HEK293T (cell line): Measurements from ENCODE around the gene PRR20B.
"Not testable (repeated sequence)": the region's sequence is repeated elsewhere in the genome, so short reads cannot be mapped to it uniquely, and the experiment has no call there.

ENCODE experiments used
- CTCF ChIA-PET: fragments of 350-600 bp; formaldehyde crosslinking; extraction: SDS; loops from one replicate; lab custom pipeline; 2021; ENCODE audit warnings: antibody characterized with exemption, inconsistent platforms; lab: Yijun Ruan, JAX
- POLR2A ChIA-PET: fragments of 350-600 bp; formaldehyde crosslinking; extraction: SDS; loops from one replicate; lab custom pipeline; 2020; ENCODE audit warnings: antibody characterized with exemption, inconsistent platforms; lab: Yijun Ruan, JAX
- DNase-seq: peaks from one replicate; pipeline ENCODE4 v3.0.0; 2012; ENCODE audit warnings: mixed read lengths; ENCODE audit errors: extremely low spot score
- ARNT ChIP-seq: fragments of 450-650 bp; IDR thresholded peaks from 2 replicates; pipeline ENCODE4 v1.6.1; 2017; ENCODE audit warnings: mild to moderate bottlenecking
- BHLHE40 ChIP-seq: fragments of 450-650 bp; IDR thresholded peaks from 2 replicates; pipeline ENCODE4 v1.6.1; 2016; ENCODE audit warnings: mild to moderate bottlenecking, moderate library complexity, borderline replicate concordance
- CTBP1 ChIP-seq: fragments of 450-650 bp; IDR thresholded peaks from 2 replicates; pipeline ENCODE4 v1.6.1; 2016; ENCODE audit warnings: borderline replicate concordance
- ELF4 ChIP-seq: fragments of 450-650 bp; IDR thresholded peaks from 2 replicates; pipeline ENCODE4 v1.6.1; 2017; ENCODE audit warnings: antibody characterized with exemption
- FOXA1 ChIP-seq: fragments of 450-650 bp; IDR thresholded peaks from 2 replicates; pipeline ENCODE4 v1.6.1; 2016; ENCODE audit warnings: mild to moderate bottlenecking
- FOXK2 ChIP-seq: fragments of 450-650 bp; IDR thresholded peaks from 2 replicates; pipeline ENCODE4 v1.6.1; 2016; ENCODE audit warnings: mild to moderate bottlenecking
- FOXM1 ChIP-seq: fragments of 450-650 bp; IDR thresholded peaks from 2 replicates; pipeline ENCODE4 v1.6.1; 2017; ENCODE audit warnings: mild to moderate bottlenecking, borderline replicate concordance
- HDGF ChIP-seq: fragments of 450-650 bp; IDR thresholded peaks from 2 replicates; pipeline ENCODE4 v1.6.1; 2017; ENCODE audit warnings: antibody characterized with exemption, borderline replicate concordance
- L3MBTL2 ChIP-seq: fragments of 450-650 bp; conservative IDR thresholded peaks from 2 replicates; pipeline ENCODE4 v1.6.1; 2016; ENCODE audit warnings: mild to moderate bottlenecking
- LEF1 ChIP-seq: fragments of 450-650 bp; IDR thresholded peaks from 2 replicates; pipeline ENCODE4 v1.6.1; 2017; ENCODE audit warnings: mild to moderate bottlenecking, borderline replicate concordance
- NFRKB ChIP-seq: fragments of 450-650 bp; IDR thresholded peaks from 2 replicates; pipeline ENCODE4 v1.6.1; 2016; ENCODE audit warnings: mild to moderate bottlenecking, moderate library complexity
- PKNOX1 ChIP-seq: fragments of 450-650 bp; IDR thresholded peaks from 2 replicates; pipeline ENCODE4 v1.6.1; 2016
- SP1 ChIP-seq: fragments of 450-650 bp; IDR thresholded peaks from 2 replicates; pipeline ENCODE4 v1.6.1; 2017
- SUZ12 ChIP-seq: fragments of 450-650 bp; IDR thresholded peaks from 2 replicates; pipeline ENCODE4 v1.6.1; 2016; ENCODE audit warnings: mild to moderate bottlenecking
- TARDBP ChIP-seq: fragments of 450-650 bp; IDR thresholded peaks from 2 replicates; pipeline ENCODE4 v1.6.1; 2016
- ZNF384 ChIP-seq: fragments of 450-650 bp; IDR thresholded peaks from 2 replicates; pipeline ENCODE4 v1.6.1; 2016

PRR20B gene

DNA sequence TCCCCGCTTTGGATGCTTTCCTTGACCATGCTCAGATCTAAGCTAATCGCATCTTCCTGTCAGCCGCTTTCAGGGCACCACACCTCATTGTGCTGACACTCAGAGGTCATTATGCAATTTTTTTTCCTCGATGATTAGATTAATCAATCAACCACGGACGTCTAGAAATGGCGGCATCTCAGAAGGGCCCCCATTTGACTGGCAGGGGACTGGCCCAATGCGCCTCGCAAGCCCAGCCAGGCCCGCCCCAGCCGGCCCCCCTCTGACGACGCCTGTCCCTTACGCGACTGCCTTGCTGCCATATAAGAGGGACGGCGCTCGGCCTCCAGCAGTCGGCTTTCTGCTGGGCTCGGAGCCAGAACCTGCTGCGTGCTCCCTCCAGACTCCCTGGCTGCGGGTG lies at the start of gene PRR20B:
PRR20B (plus strand) TSS at position 301 of the 400 bp plus-strand sequence. CDS start 387 bp downstream, outside the sequence.
- CTCF ChIA-PET, POLR2A ChIA-PET, DNase-seq: not testable (repeated sequence)

DNA sequence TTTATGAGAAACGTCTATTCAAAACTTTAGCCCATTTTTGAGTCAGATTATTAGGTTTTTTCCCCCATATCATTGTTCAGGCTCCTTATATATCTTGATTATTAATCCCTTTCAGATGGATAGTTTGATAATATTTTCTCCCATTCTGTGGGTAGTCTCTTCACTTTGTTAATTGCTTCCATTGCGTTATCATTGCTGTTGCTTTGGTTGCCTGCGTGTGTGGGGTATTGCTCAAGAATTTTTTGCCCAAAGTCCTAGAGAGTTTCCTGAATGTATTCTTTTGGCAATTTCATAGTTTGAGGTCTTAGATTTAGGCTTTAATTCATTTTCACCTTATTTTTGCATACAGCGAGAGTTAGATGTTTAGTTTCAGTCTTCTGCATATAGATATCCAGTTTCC lies 32.3 kb upstream of the PRR20B start:
- no peak for TF ChIP-seq PKNOX1
- no peak for TF ChIP-seq SUZ12
- TF ChIP-seq L3MBTL2, result no peak
- no peak for TF ChIP-seq ZNF384
- TF ChIP-seq TARDBP, result no peak
- TF ChIP-seq NFRKB, result no peak
- no peak for TF ChIP-seq ARNT
- no peak for TF ChIP-seq ELF4
- no peak for TF ChIP-seq SP1
- CTCF ChIA-PET, result no interaction called here
- POLR2A ChIA-PET, result no interaction called here
- DNase-seq, result no peak

GRCh38 chr13:57123681-57124080 lies 23.6 kb upstream of the PRR20B start:
- TF ChIP-seq NFRKB (no peak), FOXK2 (no peak), ZNF384 (no peak), HDGF (no peak), PKNOX1 (no peak), L3MBTL2 (no peak), SUZ12 (no peak), LEF1 (no peak), FOXM1 (no peak), BHLHE40 (no peak), ELF4 (no peak), FOXA1 (no peak), TARDBP (no peak), SP1 (no peak), CTBP1 (no peak), ARNT (no peak)
- ChIA-PET POLR2A (no interaction called here), CTCF (no interaction called here)
- no peak for DNase-seq

GRCh38 chr13:57128909-57129308 lies 18.4 kb upstream of the PRR20B start:
- ChIA-PET POLR2A (no interaction called here), CTCF (no interaction called here)
- no peak for TF ChIP-seq LEF1
- TF ChIP-seq FOXK2, result no peak
- no peak for DNase-seq

- TF ChIP-seq LEF1, result no peak
- no peak for TF ChIP-seq ELF4
- TF ChIP-seq PKNOX1, result no peak
- TF ChIP-seq ARNT, result no peak
- no peak for TF ChIP-seq HDGF
- no peak for TF ChIP-seq SP1
- no peak for TF ChIP-seq FOXM1
- no peak for TF ChIP-seq FOXA1
- no peak for TF ChIP-seq SUZ12
- TF ChIP-seq L3MBTL2, result no peak
- no peak for TF ChIP-seq CTBP1
- ChIA-PET CTCF (no interaction called here), POLR2A (no interaction called here)
- DNase-seq, result no peak
Observed at GRCh38 chr13:57136093-57136492, 11.2 kb upstream of the PRR20B start.

DNA sequence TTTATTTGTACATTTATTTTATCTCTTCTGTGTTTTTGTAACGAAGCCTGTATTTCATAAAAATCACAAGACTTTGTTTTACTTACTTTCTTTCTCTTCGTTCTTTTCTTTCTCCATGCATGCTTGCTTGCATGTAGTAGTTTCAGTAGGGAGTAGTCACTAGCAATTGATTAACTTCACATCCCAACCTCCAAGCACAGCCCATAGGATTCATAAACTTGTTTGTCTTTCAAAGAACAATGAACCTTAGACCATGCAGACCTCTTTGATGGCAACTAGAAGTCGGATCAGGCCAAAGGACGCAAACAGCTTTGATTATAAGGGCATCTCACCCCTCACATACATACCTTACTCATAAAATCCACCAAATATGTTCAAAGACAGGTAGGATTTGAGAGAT lies 9.7 kb upstream of the PRR20B start:
- CTCF ChIA-PET, result no interaction called here
- DNase-seq, result no peak
- POLR2A ChIA-PET, result no interaction called here
- TF ChIP-seq TARDBP, result no peak
- TF ChIP-seq ELF4, result no peak
- no peak for TF ChIP-seq SUZ12
- TF ChIP-seq FOXM1, result no peak
- no peak for TF ChIP-seq NFRKB
- no peak for TF ChIP-seq ZNF384
- no peak for TF ChIP-seq CTBP1
- no peak for TF ChIP-seq SP1
- TF ChIP-seq ARNT, result no peak
- TF ChIP-seq L3MBTL2, result no peak
- TF ChIP-seq PKNOX1, result no peak
- no peak for TF ChIP-seq HDGF
- TF ChIP-seq BHLHE40, result no peak
- TF ChIP-seq LEF1, result no peak
- TF ChIP-seq FOXK2, result no peak
- no peak for TF ChIP-seq FOXA1

DNA sequence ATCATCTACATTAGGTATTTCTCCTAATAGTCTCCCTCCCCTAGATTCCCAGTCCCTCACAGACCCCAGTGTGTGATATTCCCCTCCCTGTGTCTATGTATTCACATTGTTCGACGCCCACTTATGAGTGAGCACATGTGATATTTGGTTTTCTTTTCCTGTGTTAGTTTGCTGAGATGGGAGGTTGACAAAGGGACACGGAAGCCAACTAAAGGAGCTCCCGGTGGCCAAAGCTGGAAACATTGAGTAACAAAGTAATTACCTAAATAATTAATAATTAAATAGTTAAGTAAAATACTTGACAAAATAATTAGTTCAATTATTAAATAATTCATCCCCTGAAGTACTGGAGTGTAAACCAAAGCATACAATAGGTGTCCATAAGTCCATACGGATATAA lies 8.3 kb upstream of the PRR20B start:
- CTCF ChIA-PET, result no interaction called here
- no peak for TF ChIP-seq PKNOX1
- POLR2A ChIA-PET, result no interaction called here
- DNase-seq, result no peak

- POLR2A ChIA-PET, CTCF ChIA-PET, DNase-seq: not testable (repeated sequence)
Observed at GRCh38 chr13:57139781-57140180, 7.5 kb upstream of the PRR20B start.

DNA sequence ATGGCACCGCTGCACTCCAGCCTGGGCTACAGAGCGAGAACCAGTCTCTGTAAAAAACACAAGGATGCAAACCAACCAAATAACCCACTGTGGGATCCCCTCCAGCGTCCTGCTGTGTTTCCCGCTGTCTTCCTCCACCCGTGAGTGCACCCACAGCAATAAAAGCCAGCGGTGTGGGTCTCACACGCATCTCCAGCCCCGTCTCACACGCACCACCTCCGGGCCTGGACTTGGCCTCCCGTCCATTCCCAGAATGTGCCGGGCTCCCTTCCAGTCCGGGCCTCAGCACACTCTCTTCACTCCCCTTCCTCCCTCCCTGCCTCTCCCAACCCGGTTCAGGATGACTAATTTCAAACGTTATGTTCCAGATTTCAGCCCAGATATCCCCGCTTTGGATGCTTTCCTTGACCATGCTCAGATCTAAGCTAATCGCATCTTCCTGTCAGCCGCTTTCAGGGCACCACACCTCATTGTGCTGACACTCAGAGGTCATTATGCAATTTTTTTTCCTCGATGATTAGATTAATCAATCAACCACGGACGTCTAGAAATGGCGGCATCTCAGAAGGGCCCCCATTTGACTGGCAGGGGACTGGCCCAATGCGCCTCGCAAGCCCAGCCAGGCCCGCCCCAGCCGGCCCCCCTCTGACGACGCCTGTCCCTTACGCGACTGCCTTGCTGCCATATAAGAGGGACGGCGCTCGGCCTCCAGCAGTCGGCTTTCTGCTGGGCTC lies 6.9 kb upstream of the PRR20B start, which contains the start of gene PRR20A:
PRR20A (plus strand) TSS at position 684 of the 734 bp plus-strand sequence. CDS start 387 bp downstream, outside the sequence.
- CTCF ChIA-PET, DNase-seq, POLR2A ChIA-PET: not testable (repeated sequence)

DNA sequence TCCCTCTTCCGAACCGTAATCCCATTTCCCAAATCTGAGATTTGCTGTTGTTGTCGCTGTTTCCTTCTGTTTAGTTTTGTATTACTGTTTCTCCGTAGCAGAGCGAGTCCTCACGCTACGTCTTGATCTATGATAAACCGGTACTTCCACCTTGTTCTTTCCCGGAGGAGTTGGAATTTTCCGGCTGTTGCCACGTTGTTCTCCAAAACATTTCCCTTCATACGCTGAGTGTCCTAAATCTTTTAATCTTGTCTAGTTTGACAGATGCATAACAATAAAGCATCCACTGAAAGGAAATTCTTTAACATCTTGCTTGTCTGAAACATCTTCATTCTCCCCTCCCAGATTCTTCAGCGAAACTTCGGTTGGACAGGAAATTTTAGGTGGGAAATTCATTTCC lies 818 bp downstream of the PRR20B start:
- CTCF ChIA-PET, POLR2A ChIA-PET: not testable (repeated sequence)

More for the DNA sequence above, 818 bp downstream of the PRR20B start:
- not testable (repeated sequence) for DNase-seq
